HG03520 (cell line): Measurements from ENCODE around the gene CLEC16A.
"Not testable (repeated sequence)": the region's sequence is repeated elsewhere in the genome, so short reads cannot be mapped to it uniquely, and the experiment has no call there.

Experiments used
- ATAC-seq: cut with Tn5 transposase; IDR thresholded peaks from one replicate; pipeline ENCODE4 v1.9.1; 2021; ENCODE audit warnings: mild to moderate bottlenecking, moderate library complexity; ENCODE audit not compliant: unreplicated experiment

CLEC16A gene

GRCh38 chr16:10938796-10939648, 5.3 kb upstream of the CLEC16A start:
- no peak for ATAC-seq

GRCh38 chr16:10939649-10940234, 4.6 kb upstream of the CLEC16A start:
- no peak for ATAC-seq

- ATAC-seq, result no peak
These were observed 3.8 kb upstream of the CLEC16A start for GRCh38 chr16:10940501-10941079.

GRCh38 chr16:10941127-10941933, 3.0 kb upstream of the CLEC16A start:
- ATAC-seq, result no peak

- ATAC-seq, result not testable (repeated sequence)
These were observed 2.4 kb upstream of the CLEC16A start for GRCh38 chr16:10941935-10942351.

- ATAC-seq, result peak; percentile 63
These were observed 1.9 kb upstream of the CLEC16A start, which contains the start of gene DEXI for GRCh38 chr16:10942352-10943063. TSS of gene DEXI (minus strand) at chr16:10942468. CDS start at chr16:10942005, 463 bp downstream.

GRCh38 chr16:10943064-10943353, 1.4 kb upstream of the CLEC16A start:
- no peak for ATAC-seq

- ATAC-seq, result no peak
These were observed 862 bp downstream of the CLEC16A start for GRCh38 chr16:10945065-10945787.

- no peak for ATAC-seq
These were observed 1.9 kb downstream of the CLEC16A start for GRCh38 chr16:10946308-10946707.

- no peak for ATAC-seq
These were observed 2.9 kb downstream of the CLEC16A start for GRCh38 chr16:10947211-10947787.

GRCh38 chr16:10949424-10949970, 5.1 kb downstream of the CLEC16A start:
- ATAC-seq, result peak; percentile 52

- ATAC-seq, result no peak
These were observed 6.0 kb downstream of the CLEC16A start for GRCh38 chr16:10950393-10950792.

- ATAC-seq, result no peak
These were observed 6.7 kb downstream of the CLEC16A start for GRCh38 chr16:10951026-10951425.

- no peak for ATAC-seq
These were observed 10.5 kb downstream of the CLEC16A start for GRCh38 chr16:10954903-10955302.

- ATAC-seq, result no peak
These were observed 13.6 kb downstream of the CLEC16A start for GRCh38 chr16:10957771-10958482.

GRCh38 chr16:10959161-10959560, 14.8 kb downstream of the CLEC16A start:
- no peak for ATAC-seq

GRCh38 chr16:10961231-10961630, 16.9 kb downstream of the CLEC16A start:
- ATAC-seq, result no peak

- peak; percentile 35 for ATAC-seq
These were observed 19.9 kb downstream of the CLEC16A start for GRCh38 chr16:10964039-10964890.
